GM19023 (cell line): ENCODE results near the gene ADI1.
"Not testable (repeated sequence)": the region's sequence is repeated elsewhere in the genome, so short reads cannot be mapped to it uniquely, and the experiment has no call there.

Source experiments
- ATAC-seq: cut with Tn5 transposase; IDR thresholded peaks from one replicate; pipeline ENCODE4 v1.9.1; 2021; ENCODE audit warnings: mild to moderate bottlenecking, moderate library complexity; ENCODE audit not compliant: unreplicated experiment

ADI1 gene

DNA sequence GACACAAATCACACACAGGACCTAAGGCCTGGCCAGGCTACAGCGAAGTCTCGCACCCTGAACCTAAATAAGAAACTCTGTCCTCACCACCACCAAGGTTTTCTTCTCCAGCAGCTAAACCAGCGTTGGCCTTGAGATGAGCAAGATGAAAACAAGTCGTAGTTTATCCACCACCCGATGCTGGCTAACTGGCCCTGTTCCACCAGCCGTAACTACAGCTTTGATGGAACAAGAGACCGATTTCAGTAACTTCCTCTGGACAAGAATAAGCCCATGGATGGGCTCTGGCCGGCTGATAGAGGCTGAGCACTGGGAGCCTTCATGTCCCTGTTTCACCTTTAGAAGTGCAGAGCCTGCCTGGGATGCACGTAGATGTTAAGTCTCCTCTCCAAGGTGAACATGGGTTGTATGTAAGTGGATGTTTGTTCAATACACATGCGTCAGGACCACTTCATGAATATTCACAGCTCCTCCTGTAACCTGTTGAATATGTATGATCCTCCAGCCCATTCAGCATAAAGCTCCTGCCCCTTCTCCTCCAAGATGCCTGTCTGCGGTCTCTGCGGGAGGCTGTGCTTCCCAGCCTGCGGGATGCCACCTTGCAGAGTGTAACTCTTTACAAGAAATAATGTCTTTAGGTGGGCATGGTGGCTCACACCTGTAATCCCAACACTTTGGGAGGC lies 24.2 kb downstream of the ADI1 start:
- no peak for ATAC-seq

DNA sequence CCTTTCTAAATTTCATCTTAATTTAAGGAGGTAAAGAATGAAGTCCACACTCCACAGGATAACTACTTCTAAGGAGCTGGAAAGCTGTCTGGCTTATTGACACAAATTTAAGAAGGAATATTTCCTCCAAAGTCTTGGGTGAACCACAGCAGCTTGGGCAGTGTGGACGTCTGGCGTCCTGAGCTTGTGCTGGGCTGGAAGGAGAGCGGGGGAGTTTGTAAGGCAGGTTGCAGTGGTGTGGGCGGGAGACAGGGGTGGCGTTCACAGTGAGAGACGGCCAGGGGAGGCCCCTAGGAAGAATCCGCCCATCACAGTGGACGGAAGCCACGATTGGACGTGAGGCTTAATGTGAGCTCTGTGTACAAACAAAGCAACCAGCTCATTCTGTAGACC lies 25.7 kb downstream of the ADI1 start:
- ATAC-seq, result no peak

DNA sequence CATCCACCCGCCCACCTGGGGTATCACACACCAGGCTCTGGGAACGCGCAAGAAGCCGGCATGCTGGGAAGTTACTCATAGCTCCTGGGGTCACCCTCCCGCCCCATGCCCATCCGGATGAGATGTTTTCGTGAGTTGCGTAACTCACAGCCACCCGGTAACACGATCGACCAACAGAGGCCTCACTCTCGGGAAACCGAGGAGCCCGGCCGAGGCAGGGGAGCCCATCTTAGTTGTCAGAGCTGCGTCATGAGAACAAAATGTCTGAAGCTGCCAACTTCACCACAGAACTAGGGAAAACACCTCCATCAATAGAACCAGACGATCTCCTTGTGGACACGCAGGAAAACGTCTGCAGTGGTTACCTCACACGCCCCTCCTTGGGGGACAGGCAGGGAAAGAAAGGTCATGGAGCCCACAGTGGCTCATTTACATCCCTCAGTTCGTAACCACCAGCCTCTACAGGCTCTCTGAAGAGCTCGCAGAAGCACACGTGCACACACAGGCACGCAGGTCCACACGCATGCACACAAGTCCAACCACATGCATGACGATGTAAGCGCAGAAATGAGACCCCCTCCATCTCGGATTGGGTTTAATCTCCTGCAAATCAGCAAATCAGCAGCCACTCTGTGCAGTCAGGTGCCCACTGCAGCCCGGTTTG lies 26.2 kb downstream of the ADI1 start:
- ATAC-seq, result no peak

DNA sequence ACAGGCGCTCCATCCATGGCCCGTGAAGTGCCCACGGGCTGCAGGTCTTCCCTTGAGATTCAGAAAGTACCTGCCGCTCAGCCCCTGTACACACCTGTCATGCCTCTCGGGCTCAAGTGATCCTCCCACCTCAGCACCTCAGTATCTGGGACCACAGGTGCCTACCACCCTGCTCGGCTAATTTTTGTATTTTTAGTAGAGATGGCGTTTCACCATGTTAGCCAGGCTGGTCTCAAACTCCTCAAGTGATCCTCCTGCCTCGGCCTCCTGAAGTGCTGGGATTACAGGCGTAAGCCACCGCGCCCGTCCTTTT lies 26.9 kb downstream of the ADI1 start:
- ATAC-seq, result not testable (repeated sequence)

DNA sequence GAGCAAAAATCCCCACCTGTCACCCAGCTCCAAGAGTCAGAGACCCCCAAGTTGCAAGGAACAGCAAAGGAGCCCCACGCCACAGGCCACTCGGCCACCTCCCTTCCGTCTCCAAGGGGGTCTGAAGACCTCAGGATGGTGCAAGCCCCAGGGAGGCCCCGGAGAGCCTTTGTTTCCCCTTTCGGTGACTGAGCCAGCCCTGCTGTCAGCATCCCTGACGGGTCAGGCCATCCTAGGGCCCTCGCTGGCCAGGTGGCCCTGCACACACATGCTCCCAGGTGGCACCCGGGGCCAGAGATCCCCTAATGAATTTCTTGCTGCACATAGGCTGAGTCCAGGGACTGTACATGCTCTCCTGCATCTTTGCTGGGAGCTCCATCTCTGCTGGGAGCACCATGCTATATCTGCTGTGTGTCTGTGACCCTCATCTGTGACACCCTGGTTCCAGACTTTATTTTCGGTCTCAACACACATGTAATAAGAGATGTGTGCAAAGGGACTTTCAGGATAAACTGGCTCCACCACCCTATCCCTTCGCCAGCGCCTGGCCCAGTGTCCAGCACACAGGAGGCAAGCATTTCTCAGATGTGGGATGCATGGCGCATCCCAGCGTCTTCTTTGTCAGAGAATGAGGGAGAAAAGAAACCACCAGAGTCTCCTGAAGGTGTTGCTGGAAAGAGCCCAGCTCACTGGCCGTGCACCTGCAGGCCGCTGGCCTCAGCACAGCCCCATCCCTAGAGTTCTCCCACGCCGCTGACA lies 27.4 kb downstream of the ADI1 start:
- no peak for ATAC-seq

DNA sequence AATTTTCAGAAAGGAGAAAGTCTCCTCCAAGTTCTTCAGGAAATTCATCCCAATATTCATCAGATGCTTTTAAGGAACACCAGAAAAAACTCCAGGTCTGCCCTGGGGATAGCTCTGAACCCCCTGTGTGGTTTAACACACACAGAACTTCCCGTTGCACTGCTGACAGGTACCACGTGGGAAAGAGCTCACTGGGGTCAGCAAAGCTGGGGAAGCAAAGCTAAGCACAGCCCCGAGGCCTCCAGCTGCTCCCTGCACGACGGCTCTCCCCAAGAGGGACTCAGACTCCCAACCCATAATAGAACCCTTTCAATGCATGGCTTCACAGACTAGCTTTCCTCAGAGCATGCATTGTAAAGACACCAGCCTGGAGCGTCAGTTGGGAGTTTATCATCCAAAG lies 28.0 kb downstream of the ADI1 start:
- ATAC-seq, result no peak

DNA sequence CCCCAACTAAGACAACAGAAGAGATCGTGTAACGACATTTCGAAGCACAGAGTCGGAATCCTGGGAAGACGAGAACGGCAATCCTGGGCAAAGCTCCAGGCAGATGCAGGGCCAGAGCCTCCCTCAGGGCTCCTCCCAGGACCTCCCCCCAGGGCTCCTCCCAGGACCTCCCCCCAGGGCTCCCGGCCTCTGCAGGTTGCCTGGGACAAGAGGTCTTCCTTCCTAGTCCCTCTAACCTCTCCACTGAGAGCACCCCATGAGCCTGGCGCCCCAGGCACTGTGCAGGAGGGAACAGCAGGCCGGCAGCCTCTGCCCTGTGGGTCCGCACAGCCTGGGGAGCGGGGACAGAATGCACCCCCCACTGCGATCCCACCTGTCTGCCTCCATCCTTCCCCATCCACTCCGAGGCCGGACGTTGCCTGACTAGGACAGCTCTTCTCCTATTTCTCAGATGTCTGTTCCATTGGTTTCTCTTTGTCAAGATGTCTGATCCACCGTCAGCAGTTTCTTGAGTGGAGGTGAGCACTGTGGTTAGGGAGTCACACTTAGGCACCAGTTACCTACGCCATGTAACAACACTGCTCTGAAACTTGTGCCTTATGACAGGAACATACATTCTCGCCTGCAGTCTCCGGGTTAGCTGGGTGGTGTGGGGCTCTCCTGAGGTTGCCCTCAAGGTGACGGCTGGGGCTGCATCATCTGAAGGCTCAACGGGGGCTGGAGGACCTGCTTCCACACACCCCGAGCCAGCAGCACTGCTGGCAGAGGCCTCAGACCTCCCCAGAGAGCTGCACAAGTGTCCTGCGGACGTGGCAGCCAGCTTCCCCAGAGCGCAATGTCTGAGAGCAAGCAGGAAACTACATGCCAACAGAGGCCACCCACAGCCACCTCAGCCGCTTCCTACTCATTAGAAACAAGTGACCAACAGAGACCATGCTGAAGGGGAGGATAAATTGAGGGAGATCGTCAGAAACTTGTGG lies 28.9 kb downstream of the ADI1 start:
- no peak for ATAC-seq

DNA sequence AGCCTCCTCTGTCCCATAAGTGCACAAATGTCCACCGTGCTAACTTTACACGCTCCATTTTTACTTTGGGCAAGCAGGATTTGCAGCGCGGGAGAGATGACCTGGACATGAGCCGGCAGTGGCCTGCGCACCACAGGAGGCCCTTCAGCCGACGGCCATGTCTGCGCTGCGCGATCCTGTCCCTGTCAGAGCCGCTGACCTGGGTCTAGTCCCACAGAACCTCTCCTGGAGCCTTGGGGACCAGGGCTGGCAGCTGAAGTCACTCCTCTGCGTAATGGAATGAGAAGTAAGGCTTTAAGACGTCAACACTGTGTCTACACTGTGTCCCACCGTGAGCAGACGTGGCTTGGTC lies 29.6 kb downstream of the ADI1 start:
- ATAC-seq, result no peak

DNA sequence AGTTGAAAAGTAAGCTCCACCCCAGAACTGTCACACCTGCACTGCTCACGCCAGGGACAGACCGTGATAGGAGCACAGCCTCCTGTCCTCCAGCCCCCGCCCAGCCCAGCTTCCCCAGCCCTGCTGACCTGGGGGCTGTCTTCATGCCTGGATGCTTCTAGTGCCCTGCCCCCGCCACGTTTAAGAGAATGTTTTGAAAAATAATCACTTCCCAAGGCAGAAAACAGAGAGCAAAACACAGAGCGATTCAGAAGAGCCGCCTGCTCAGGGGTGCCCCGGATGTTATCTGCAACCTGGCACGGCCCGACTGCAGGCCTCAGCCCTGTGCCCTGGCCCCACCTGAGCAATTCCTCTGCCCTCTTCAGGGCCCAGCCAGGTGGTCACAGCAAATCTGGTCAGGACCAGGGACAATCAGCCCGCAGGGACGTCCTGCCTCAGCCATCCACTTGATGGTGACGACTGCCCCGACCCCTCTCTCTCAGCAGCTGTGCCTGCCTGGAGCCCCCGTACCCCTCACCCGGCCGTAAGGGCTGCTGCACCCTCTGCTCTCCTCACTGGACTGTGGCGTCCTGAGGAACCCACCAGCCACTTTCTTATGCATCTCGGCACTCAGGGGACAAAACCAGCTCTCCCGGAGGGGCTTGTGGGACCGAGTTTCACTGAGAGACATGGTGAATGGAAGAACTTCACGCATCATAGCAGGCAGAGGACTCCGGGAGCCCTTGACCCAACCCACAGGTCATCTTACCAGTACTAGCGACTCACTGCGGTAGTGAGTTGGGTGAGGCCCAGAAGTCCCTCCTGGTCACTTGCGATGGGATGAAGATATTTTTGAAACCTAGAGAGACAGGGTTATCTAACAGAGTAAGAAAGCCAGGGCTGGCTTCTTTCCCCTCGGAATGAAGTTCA lies 30.2 kb downstream of the ADI1 start:
- ATAC-seq, result no peak

DNA sequence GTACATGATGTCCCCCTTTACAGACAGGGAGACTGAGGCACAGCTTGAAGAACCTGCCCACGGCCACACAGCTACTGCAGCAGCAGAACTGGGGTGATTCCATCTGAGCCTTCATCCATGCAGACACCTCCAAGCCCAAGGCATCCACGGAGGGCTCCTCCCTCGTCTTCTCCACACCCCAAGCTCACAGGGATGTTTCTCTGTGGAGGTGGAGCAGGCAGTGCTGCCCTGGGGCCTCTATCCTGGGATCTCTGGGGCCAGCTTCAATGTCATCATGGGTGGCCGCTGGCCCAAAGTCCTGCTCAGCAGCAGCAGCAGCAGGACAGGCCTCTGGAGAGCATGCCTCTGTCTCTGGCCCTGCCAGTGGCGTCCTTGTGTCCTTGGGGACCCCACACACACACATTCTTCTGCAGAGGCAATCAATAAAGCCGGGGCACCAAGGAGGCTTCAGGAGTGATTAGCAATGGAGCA lies 31.2 kb downstream of the ADI1 start:
- no peak for ATAC-seq

DNA sequence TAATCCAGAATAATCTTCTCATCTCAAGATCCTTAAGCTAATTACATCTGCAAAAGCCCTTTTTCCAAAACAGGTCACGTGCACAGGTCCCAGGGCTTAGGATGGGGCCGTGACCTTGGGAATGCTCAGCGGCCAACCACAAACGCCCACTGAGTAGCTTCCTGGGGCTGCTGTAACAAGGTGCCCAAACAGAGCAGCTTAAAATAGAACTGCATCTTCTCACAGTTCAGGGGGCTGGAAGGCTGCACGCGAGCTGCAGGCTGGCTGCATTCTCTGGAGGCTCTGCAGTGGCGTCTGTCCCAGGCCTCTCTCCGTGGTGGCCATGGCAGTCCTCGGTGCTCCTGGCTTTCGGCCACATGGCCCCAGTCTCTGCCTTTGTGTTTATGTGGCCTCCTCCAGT lies 31.9 kb downstream of the ADI1 start:
- ATAC-seq, result no peak

DNA sequence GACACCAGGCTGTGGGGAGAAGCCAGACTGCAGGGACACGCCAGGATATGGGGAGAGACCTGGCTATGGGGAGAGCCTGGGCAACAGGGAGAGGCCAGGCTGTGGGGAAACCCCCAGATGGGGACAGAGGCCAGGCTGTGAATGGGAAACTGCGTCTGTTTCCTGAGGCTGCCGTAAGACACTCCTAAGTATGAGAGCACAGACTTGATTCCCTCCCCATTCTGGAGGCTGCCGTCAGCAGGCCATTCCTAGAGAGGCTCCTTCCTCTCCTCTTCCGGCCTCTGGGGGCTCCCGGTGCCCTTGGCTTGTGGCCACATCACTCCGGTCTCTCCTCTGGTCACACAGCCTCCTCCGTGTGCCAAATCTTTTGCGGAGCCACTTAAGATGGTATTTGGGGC lies 32.3 kb downstream of the ADI1 start:
- no peak for ATAC-seq

DNA sequence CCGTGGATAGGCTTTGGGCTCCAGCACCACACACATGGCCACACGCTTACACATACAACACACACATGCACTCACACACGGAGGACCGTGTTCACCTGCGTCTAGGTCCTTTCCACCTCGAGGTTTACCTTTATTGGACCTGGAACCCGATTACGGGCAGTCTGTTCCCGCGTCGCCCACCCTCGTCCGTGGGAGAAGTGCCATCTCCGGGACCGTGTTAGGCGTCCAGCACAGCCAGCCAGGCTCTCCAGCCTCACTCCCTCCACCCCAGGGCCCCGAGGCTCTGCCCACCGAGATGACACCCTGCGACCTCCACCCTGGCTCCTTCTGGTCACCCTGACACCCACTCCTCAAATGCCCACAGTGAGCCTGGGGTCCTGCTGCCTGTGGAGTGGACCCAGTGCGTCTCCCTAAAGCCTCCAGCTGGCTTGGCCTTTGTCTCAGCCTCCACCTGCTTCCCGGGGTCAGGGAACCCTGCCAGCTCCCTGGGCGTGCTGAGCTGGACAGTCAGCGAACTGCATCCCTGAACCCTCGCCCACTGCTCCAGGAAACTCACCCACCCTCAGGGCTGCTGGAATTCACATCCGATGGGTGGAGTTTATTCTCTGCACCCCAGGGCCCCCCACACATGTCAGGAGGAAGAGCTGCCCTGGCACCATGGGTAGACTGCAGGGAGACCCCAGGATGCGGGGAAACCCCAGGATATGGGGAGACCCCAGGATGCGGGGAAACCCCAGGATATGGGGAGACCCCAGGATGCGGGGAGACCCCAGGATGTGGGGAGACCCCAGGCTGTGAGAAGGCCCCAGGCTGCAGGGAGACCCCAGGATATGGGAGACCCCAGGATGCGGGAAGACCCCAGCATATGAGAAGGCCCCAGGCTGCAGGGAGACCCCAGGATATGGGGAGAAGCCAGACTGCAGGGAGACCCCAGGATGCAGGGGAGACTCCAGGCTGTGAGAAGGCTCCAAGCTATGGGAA lies 33.0 kb downstream of the ADI1 start:
- no peak for ATAC-seq

DNA sequence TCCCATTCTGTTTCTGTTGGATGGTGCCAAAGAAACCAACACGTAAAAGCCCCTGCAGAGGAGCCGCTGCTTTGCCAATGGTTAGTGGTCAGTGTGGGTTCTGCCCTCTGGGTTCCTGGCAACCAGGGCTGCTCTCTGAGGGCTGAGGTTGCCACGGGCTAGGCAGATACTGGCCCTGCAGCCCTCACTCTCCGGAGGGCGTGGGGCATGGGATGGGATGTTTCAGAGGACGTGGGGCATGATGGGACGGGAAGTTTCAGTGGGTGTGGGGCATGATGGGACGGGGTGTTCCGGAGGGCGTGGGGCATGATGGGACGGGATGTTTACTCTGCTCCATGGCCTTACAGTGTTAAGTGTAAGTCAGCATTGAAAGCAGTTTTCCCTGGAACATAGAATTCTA lies 34.2 kb downstream of the ADI1 start:
- no peak for ATAC-seq

DNA sequence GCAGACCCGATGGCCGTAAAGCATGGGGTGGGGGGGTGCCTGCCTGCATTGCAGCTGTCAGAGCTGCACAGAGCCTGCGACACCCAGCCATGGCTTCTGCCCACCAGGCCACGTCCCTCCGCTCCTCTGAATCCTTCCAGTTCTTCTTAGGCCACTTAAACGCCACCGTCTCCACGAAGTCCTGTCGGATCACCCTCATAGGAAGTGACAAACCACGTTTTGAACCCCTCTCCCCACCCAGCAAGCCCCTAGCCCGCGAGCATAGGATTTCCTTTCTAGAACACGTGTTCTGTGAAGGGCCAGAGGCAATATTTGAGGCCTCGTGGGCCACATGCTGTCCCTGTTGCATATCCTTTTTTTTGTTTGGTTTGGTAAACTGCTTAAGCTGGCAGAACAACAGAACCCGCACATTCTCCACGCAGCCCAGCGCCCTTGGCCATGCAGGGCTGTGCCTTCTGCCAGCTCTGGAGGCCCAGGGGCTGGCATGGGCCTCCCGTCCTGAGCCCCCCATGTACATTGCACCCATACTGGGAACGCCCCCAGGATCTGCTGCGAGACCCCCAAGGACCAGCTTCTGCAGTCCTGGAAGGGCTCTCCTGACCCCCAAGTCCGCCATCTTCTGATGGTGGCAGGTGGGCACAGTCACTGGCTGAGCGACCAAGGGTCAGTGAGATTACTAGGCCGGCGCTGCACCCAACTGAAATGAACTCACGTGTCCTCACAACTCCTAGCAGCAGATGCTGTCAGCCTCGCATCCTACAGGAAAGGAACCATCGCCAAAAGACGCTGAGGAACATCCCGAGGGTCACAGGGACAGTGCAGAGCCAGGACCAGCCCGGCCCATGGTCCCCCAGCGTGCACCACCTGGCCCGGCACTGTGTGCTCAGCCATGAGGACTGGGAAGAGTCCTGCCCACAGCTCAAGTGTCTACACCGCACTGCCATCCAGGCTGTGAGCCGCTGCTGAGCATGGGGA lies 35.1 kb downstream of the ADI1 start:
- ATAC-seq, result no peak

DNA sequence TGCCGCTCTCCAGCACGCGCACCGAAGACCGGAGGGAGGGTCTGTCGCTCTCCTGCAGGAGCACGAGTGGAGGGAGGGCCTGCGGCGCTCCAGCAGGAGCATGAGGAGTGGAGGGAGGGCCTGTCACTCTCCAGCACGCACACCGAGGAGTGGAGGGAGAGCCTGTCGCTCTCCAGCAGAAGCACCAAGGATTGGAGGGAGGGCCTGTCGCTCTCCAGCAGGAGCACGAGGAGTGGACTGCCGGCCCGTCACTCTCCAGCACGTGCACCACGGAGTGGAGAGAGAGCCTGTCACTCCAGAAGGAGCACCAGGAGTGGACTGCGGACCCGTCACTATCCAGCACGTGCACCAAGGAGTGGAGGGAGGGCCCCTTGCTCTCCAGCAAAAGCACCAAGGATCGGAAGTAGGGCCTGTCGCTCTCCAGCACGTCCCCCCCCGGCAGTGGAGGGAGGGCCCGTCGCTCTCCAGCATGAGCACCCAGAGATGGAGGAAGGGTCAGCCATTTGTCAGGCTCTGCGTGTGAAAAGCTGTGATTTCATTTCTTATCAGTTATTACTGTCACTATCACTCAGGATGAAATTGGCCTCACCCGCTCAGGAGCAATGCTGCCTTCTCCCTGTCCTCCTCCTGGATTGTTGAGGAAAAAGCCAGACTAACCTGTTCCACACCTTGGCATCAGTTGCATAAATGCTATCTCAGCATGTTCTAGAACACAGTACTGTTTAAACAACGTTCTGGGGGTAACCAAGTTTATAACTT lies 35.9 kb downstream of the ADI1 start:
- no peak for ATAC-seq

DNA sequence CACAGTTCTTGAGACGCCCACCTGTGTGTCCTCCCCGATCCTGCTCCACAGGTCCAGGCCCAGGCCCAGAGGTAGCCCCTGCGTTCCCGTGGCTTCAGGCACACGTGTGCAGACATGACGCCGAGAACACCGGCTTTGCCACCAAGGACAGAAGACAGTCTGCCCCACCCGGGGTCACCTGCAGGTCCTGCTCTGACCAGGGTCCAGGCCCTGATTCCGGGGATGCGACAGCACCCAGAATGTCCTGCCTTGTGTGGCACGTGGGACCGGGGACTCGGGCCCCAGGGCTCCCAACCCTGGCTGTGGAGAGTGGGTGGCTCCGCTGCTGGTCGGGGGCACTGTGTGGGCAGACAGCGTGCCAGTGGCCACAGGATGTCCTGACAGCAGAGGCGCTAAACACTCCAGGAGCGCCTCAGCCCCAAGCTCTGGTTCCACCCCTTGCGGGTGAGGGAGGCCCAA lies 36.9 kb downstream of the ADI1 start:
- no peak for ATAC-seq
